ENCODE measurements around the gene RNF151. TPM values are rescaled to one million over a fixed set of nuclear protein-coding genes. Genes with fewer than 3 reads are reported as not detected.

Gene RNF151
- total and polyA plus RNA-seq, 7 donors: not detected

DNA sequence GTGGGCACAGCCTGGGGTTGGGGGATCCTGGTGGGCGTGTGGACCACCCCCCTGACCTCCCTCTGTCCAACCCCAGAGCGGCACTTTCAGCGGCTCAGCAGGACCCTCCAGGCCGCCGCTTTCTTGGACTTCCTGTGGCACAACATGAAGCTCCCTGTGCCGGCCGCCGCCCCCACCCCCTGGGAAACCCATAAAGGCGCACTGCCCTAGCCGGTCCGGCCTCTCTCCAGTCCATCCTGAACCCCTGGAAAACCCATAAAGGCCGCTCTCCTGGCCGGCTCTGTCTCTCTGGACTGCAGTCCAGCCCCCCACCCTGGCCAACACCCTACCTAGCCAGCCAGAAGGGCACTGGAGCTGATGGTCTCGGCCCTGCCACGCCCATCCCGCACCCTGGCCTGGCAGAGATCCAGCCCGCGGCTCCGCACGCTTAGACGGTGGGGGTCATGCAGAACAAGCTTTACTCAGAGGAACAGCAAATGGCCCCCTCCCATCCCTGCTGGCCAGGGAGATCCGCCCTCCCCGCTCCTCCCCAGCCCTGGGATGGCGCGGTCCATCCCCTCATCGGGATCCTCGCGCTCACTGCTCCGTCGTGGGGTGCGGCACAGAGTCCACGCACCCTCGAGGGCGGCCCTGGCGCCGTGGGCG is 11.9 kb downstream of the RNF151 start:
- 82 to 84% (median 82%) methylated on average over 32 to 37 of the region's 37 CpGs for WGBS, 3 donors
- Histone ChIP-seq H3K27me3 (ENCODE audit: insufficient read depth in 3 of 3, low read length in 2 of 3) (no peaks in the 10 kb centered on the region), H3K36me3 (ENCODE audit: insufficient read depth in 1 of 2, low read depth in 1 of 2) (peaks cover 8 to 50% of the 10 kb centered on the region in 2 donors), H3K9me3 (no peaks in the 10 kb centered on the region), H3K27ac (no peak overlapping the region), H3K4me3 (no peak overlapping the region), H3K4me1 (peaks cover 21% of the 10 kb centered on the region)
- no peak for TF ChIP-seq CTCF (IDR thresholded peaks at IDR 0.05)
- no peak for ATAC-seq
- intact Hi-C loops (cut with DNase I): no loop called here
- no peak for DNase-seq

GRCh38 chr16:1979271-1980029 is 12.8 kb downstream of the RNF151 start:
- no peak for ATAC-seq
- WGBS, 3 donors: 50 to 60% (median 58%) methylated on average over 58 to 70 of the region's 70 CpGs
- no peaks in the 10 kb centered on the region for H3K9me3 ChIP-seq

GRCh38 chr16:1980030-1980769 is 13.5 kb downstream of the RNF151 start:
- peak; percentile 14 to 48 (median 43) for ATAC-seq
- peak in 1 of 2 donors; percentile 80 for DNase-seq
- 7 to 9% (median 8%) methylated on average over 49 to 53 of the region's 53 CpGs for WGBS, 3 donors
- intact Hi-C loops (cut with DNase I): no loop called here
- TF ChIP-seq CTCF (IDR thresholded peaks at IDR 0.05): no peak
- Histone ChIP-seq H3K9me3 (no peaks in the 10 kb centered on the region), H3K27me3 (ENCODE audit: insufficient read depth in 3 of 3, low read length in 2 of 3) (no peaks in the 10 kb centered on the region), H3K36me3 (ENCODE audit: insufficient read depth in 1 of 2, low read depth in 1 of 2) (peaks cover 8 to 43% of the 10 kb centered on the region in 2 donors), H3K27ac (no peak overlapping the region), H3K4me1 (peaks cover 29% of the 10 kb centered on the region), H3K4me3 (no peak overlapping the region)

More at GRCh38 chr16:1979271-1980029, 12.8 kb downstream of the RNF151 start:
- no peak overlapping the region for H3K27ac ChIP-seq
- no peaks in the 10 kb centered on the region for H3K27me3 ChIP-seq (ENCODE audit: insufficient read depth in 3 of 3, low read length in 2 of 3)
- TF ChIP-seq CTCF (IDR thresholded peaks at IDR 0.05): no peak
- intact Hi-C loops (cut with DNase I): no loop called here
- DNase-seq: no peak
- H3K4me1 ChIP-seq: peaks cover 21% of the 10 kb centered on the region
- no peak overlapping the region for H3K4me3 ChIP-seq
- H3K36me3 ChIP-seq (ENCODE audit: insufficient read depth in 1 of 2, low read depth in 1 of 2): peaks cover 8 to 48% of the 10 kb centered on the region in 2 donors

DNA sequence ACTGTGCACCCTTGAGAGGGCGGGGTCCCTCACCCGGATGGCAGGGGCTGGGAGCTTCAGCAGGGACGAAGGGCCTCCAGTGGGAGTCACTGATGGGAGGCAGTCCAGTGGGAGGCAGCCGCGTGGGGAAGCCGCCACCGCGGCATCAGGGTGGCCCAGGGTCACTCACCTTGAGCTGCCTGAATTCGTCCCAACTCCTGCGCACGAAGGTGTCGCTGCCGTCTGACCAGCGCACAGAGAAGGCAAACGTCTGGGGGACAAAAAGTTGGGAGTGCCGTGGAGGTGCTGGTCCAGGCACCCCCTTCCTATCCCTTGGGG is 14.1 kb downstream of the RNF151 start:
- H3K27me3 ChIP-seq (ENCODE audit: insufficient read depth in 3 of 3, low read length in 2 of 3): no peaks in the 10 kb centered on the region
- TF ChIP-seq CTCF (IDR thresholded peaks at IDR 0.05): no peak
- 32 to 38% (median 33%) methylated on average over 16 of the region's 16 CpGs for WGBS, 3 donors

More for the DNA sequence above, 14.1 kb downstream of the RNF151 start:
- H3K9me3 ChIP-seq: no peaks in the 10 kb centered on the region
- peaks cover 9 to 43% of the 10 kb centered on the region in 2 donors for H3K36me3 ChIP-seq (ENCODE audit: insufficient read depth in 1 of 2, low read depth in 1 of 2)
- H3K4me1 ChIP-seq: peaks cover 32% of the 10 kb centered on the region
- no peak overlapping the region for H3K4me3 ChIP-seq
- intact Hi-C loops (cut with DNase I): no loop called here
- no peak for ATAC-seq
- no peak overlapping the region for H3K27ac ChIP-seq
- no peak for DNase-seq

Data from psoas muscle (tissue), 8 donors.